Bronchial epithelial cell (primary cell): Measurements from ENCODE around the gene LRRC41. TPM values are rescaled to one million over a fixed set of nuclear protein-coding genes. Genes with fewer than 3 reads are reported as not detected.

Experiments used
- DNase-seq: peaks from one replicate; pipeline ENCODE4 v3.0.0-alpha.2; 2010; ENCODE audit warnings: low read depth
- FAIRE-seq: peaks from 2 replicates; lab custom pipeline; 2011; peaks lifted over from hg19 to GRCh38; lab: Jason Lieb, UNC
- H3K27me3 ChIP-seq: 2 replicates; pipeline ENCODE4 v1.5.1; 2011; ENCODE audit warnings: low read length; ENCODE audit not compliant: control insufficient read depth, insufficient read depth
- H3K36me3 ChIP-seq: 2 replicates; pipeline ENCODE4 v1.5.1; 2011; ENCODE audit warnings: low read length; ENCODE audit not compliant: control insufficient read depth, insufficient read depth
- H3K4me3 ChIP-seq: 2 replicates; pipeline ENCODE4 v1.5.1; 2011; ENCODE audit warnings: mild to moderate bottlenecking, low read depth, low read length, control low read depth
- CTCF ChIP-seq: IDR thresholded peaks from 2 replicates; pipeline ENCODE4 v1.5.1; 2011; ENCODE audit warnings: mild to moderate bottlenecking, moderate library complexity, low read length, control low read depth, inconsistent platforms; ENCODE audit not compliant: insufficient read depth, severe bottlenecking
- total RNA-seq: library from RNA; depleted of rRNA; stranded (reverse); fragments of >200 nt; gene quantifications from 2 replicates; pipeline ENCODE4 v1.2.1, GENCODE V29; 2014

The LRRC41 gene
- total RNA-seq, 1 donor from 2014 or later: 53.7 TPM

- Histone ChIP-seq H3K36me3 (peaks cover 13% of the 10 kb centered on the region), H3K4me3 (no peak overlapping the region), H3K27me3 (no peaks in the 10 kb centered on the region)
- FAIRE-seq (no peak), DNase-seq (no peak)
- TF ChIP-seq CTCF: no peak
Measured at GRCh38 chr1:46298387-46298786, 5.0 kb downstream of the LRRC41 start.

- Histone ChIP-seq H3K36me3 (peaks cover 13% of the 10 kb centered on the region), H3K4me3 (no peak overlapping the region), H3K27me3 (no peaks in the 10 kb centered on the region)
- TF ChIP-seq CTCF: no peak
- FAIRE-seq (no peak), DNase-seq (no peak)
Measured at GRCh38 chr1:46295306-46295705, 8.1 kb downstream of the LRRC41 start.

- Histone ChIP-seq H3K4me3 (no peak overlapping the region), H3K27me3 (no peaks in the 10 kb centered on the region), H3K36me3 (peaks cover 10% of the 10 kb centered on the region)
- DNase-seq (no peak), FAIRE-seq (no peak)
- TF ChIP-seq CTCF: no peak
Measured at GRCh38 chr1:46289976-46290375, 13.4 kb downstream of the LRRC41 start.

- H3K36me3 ChIP-seq: peaks cover 10% of the 10 kb centered on the region
- DNase-seq (no peak), FAIRE-seq (no peak)
- no peak for TF ChIP-seq CTCF
- no peak overlapping the region for H3K4me3 ChIP-seq
- no peaks in the 10 kb centered on the region for H3K27me3 ChIP-seq
Measured at GRCh38 chr1:46289134-46289494, 14.3 kb downstream of the LRRC41 start.

GRCh38 chr1:46288485-46289133 is 14.8 kb downstream of the LRRC41 start:
- Histone ChIP-seq H3K36me3 (peaks cover 11% of the 10 kb centered on the region), H3K27me3 (no peaks in the 10 kb centered on the region), H3K4me3 (no peak overlapping the region)
- DNase-seq (peak; percentile 92), FAIRE-seq (no peak)
- TF ChIP-seq CTCF: no peak
